Vagina (tissue), 2 donors: Measurements from ENCODE around the gene KRTAP1-1.
"Not testable (repeated sequence)": the region's sequence is repeated elsewhere in the genome, so short reads cannot be mapped to it uniquely, and the experiment has no call there.

ENCODE experiments used
- POLR2A ChIP-seq, 2 donors: fragments of 450-650 bp; IDR thresholded peaks; one replicate each; pipeline ENCODE4 v1.6.1; 2017; ENCODE audit warnings: antibody characterized with exemption in 2 of 2, mild to moderate bottlenecking in 2 of 2, moderate library complexity in 2 of 2
- TF ChIP-seq, protein P1 (sequence below), 3 experiments: fragments of 450-650 bp in 2 of 3; fragments of 200-600 bp in 1 of 3; sonication (generic) in 1 of 3; IDR thresholded peaks; one replicate each; pipeline ENCODE4 v1.5.1; 2017 to 2019; ENCODE audit warnings: antibody characterized with exemption in 3 of 3, mild to moderate bottlenecking in 2 of 3, moderate library complexity in 2 of 3

DNA sequence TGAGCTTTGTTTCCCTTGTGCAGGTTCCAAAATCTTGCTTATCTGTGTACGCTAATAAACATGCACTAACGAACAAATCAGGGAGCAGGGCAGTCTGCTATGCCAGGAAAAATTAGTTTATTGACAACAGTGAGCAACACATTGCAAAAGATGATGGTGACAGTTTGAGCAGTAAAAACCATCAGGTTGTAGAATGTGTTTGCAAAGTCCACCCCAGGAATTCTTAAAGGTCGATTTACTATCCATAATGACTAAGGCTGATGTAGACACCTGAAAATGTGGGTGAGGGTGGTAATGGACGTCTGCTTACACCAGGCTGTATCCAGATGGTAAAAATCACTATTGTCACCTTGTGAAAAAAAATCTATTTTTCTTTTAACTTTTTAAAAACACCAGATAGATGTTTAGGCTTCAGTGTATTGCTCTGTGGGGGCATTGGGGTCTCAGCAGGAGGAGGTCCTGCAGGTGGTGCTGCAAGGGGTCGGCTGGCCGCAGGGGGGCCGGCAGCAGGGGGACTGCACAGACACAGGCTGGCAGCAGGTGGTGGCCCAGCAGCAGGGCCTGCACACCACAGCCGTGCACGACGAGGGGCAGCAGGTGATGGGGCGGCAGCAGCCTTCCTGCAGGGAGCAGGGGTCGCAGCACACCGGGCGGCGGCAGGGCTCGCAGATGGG is 23.9 kb upstream of the KRTAP1-1 start:
- TF ChIP-seq, protein P1, sequence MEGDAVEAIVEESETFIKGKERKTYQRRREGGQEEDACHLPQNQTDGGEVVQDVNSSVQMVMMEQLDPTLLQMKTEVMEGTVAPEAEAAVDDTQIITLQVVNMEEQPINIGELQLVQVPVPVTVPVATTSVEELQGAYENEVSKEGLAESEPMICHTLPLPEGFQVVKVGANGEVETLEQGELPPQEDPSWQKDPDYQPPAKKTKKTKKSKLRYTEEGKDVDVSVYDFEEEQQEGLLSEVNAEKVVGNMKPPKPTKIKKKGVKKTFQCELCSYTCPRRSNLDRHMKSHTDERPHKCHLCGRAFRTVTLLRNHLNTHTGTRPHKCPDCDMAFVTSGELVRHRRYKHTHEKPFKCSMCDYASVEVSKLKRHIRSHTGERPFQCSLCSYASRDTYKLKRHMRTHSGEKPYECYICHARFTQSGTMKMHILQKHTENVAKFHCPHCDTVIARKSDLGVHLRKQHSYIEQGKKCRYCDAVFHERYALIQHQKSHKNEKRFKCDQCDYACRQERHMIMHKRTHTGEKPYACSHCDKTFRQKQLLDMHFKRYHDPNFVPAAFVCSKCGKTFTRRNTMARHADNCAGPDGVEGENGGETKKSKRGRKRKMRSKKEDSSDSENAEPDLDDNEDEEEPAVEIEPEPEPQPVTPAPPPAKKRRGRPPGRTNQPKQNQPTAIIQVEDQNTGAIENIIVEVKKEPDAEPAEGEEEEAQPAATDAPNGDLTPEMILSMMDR (IDR thresholded peaks at IDR 0.05): not testable (repeated sequence)
- TF ChIP-seq POLR2A (IDR thresholded peaks at IDR 0.05): not testable (repeated sequence)
